OCI-LY7 (cell line): ENCODE data around the gene GLRA2.

ENCODE experiments used
- EZH2phosphoT487 ChIP-seq: fragments of 200-600 bp; sonication (generic); IDR thresholded peaks from 2 replicates; pipeline ENCODE4 v1.6.1; 2018; ENCODE audit warnings: low read depth, borderline replicate concordance, mild to moderate bottlenecking, mixed run types, antibody characterized with exemption, low read length, moderate library complexity, mixed read lengths
- TF ChIP-seq, protein P1 (sequence below): fragments of 200-600 bp; sonication (generic); conservative IDR thresholded peaks from 2 replicates; pipeline ENCODE4 v1.5.1; 2014; ENCODE audit warnings: mild to moderate bottlenecking, antibody characterized with exemption, low read length, moderate library complexity, mixed read lengths

DNA sequence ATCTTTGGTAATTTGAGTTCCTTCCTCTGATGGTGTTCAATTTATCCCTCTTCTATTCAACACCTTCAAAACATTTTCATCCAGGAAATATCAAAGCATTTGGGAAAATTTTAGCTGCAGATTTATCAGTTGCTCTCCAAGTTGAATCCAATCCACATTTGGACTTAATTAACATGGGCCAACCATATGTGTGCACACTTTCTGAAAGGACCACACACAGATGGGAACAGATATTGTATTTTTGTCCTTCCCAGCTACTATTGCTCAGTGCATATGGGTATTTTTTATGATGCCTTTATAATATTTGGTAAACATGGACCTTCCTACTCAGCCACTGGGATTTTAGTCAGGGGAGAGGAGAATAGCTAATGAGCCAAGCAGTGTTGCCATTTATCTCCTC, 65.2 kb downstream of the GLRA2 start:
- TF ChIP-seq, protein P1, sequence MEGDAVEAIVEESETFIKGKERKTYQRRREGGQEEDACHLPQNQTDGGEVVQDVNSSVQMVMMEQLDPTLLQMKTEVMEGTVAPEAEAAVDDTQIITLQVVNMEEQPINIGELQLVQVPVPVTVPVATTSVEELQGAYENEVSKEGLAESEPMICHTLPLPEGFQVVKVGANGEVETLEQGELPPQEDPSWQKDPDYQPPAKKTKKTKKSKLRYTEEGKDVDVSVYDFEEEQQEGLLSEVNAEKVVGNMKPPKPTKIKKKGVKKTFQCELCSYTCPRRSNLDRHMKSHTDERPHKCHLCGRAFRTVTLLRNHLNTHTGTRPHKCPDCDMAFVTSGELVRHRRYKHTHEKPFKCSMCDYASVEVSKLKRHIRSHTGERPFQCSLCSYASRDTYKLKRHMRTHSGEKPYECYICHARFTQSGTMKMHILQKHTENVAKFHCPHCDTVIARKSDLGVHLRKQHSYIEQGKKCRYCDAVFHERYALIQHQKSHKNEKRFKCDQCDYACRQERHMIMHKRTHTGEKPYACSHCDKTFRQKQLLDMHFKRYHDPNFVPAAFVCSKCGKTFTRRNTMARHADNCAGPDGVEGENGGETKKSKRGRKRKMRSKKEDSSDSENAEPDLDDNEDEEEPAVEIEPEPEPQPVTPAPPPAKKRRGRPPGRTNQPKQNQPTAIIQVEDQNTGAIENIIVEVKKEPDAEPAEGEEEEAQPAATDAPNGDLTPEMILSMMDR, result no peak
- no peak for TF ChIP-seq EZH2phosphoT487
